ENCODE results near the gene GNAQ. TPM values are rescaled to one million over a fixed set of nuclear protein-coding genes. Genes with fewer than 3 reads are reported as not detected.

Gene GNAQ
- total and polyA plus RNA-seq, 2 of the 4 experiments (the other 2 are of a cell fraction): 23.1 to 50.7 TPM

- Histone ChIP-seq H4K5ac (ENCODE audit: low read depth, low read length) (no peak overlapping the region), H3K27ac (ENCODE audit: insufficient read depth, low read length) (no peak overlapping the region), H2AK5ac (ENCODE audit: low read depth, low read length) (no peak overlapping the region), H3K4me3 (ENCODE audit: insufficient read depth, low read depth, low read length) (no peak overlapping the region), H3K4me2 (ENCODE audit: low read depth, low read length) (no peak overlapping the region), H3K18ac (ENCODE audit: low read depth, low read length) (no peak overlapping the region), H3K4ac (ENCODE audit: low read depth, low read length) (no peak overlapping the region), H3K79me1 (ENCODE audit: low read depth in 1 of 2, low read length in 2 of 2) (peaks cover 35 to 61% of the 10 kb centered on the region in 2 experiments), H2AFZ (replicated peaks; ENCODE audit: low read length, poor library complexity) (no peak overlapping the region), H3K14ac (replicated peaks; ENCODE audit: low read depth, low read length) (no peak overlapping the region), H2BK5ac (ENCODE audit: low read depth, low read length, poor library complexity, severe bottlenecking) (no peak overlapping the region), H3K9me3 (ENCODE audit: control insufficient read depth, insufficient read depth, low read length) (no peaks in the 10 kb centered on the region), H2BK20ac (ENCODE audit: low read depth, low read length) (no peak overlapping the region), H3K9me1 (ENCODE audit: insufficient read depth, low read length) (no peaks in the 10 kb centered on the region), H4K8ac (ENCODE audit: low read depth in 2 of 2, low read length in 2 of 2) (no peak overlapping the region), H4K20me1 (ENCODE audit: insufficient read depth, low read length) (peaks cover 35% of the 10 kb centered on the region; the same call in 1 of the 2 replicates), H3K27me3 (ENCODE audit: control insufficient read depth, insufficient read depth, low read length) (no peaks in the 10 kb centered on the region), H3K9ac (ENCODE audit: low read depth, low read length) (no peak overlapping the region), H3K23ac (ENCODE audit: low read depth, low read length) (no peak overlapping the region), H3K36me3 (ENCODE audit: control insufficient read depth, insufficient read depth, low read length) (peaks cover 3% of the 10 kb centered on the region; the same call in 1 of the 2 replicates), H2BK15ac (ENCODE audit: low read depth, low read length) (no peak overlapping the region), H3K56ac (ENCODE audit: extremely low read depth, insufficient read depth, low read length) (no peak overlapping the region), H2AK9ac (replicated peaks; ENCODE audit: low read depth, low read length, poor library complexity) (no peak overlapping the region), H2BK120ac (ENCODE audit: low read depth, low read length) (no peak overlapping the region), H4K91ac (ENCODE audit: insufficient read depth, low read depth, low read length) (no peak overlapping the region), H3K4me1 (ENCODE audit: control insufficient read depth, insufficient read depth, low read length) (peaks cover 6% of the 10 kb centered on the region; the same call in 1 of the 2 replicates)
- dilution Hi-C loops (cut with HindIII; ENCODE audit: low sequenced_read_pairs, unreplicated experiment) (no loop called here), in situ Hi-C loops (cut with MboI; ENCODE audit: low sequenced_read_pairs) (no loop called here), intact Hi-C loops (cut with micrococcal nuclease) (no loop called here)
- TF ChIP-seq CTCF (conservative IDR thresholded peaks at IDR 0.05; ENCODE audit: low read depth, low read length): no peak
- CTCF ChIA-PET: interaction anchor here (0.6 kb wide), 1 partner anchor 25 kb away, joined by 3 read pairs; no protein-coding TSS in a partner anchor
- no CpG with 5 or more reads among the region's 5 CpGs for WGBS, 2 experiments (ENCODE audit: extremely low coverage in 2 of 2, insufficient read length in 1 of 2)
- DNase-seq (no peak), ATAC-seq (ENCODE audit: low read depth) (no peak)
- POLR2A ChIA-PET (ENCODE audit: unreplicated experiment): interaction anchor here (0.6 kb wide), 1 partner anchor 12 kb away, joined by 3 read pairs; no protein-coding TSS in a partner anchor
- BruUV-seq (replicated peaks): no TSS peak
These were observed 21.2 kb downstream of the GNAQ start for GRCh38 chr9:78010445-78010844.

Data from IMR-90 (cell line).